Measurements from ENCODE around the gene TLN1. TPM values are rescaled to one million over a fixed set of nuclear protein-coding genes. Genes with fewer than 3 reads are reported as not detected.

Gene TLN1
- total and polyA plus RNA-seq, 10 of the 15 experiments (the other 5 are each of a cell fraction or from before 2014, with no cell fraction given): 11.6 to 305 (median 71.9) TPM

DNA sequence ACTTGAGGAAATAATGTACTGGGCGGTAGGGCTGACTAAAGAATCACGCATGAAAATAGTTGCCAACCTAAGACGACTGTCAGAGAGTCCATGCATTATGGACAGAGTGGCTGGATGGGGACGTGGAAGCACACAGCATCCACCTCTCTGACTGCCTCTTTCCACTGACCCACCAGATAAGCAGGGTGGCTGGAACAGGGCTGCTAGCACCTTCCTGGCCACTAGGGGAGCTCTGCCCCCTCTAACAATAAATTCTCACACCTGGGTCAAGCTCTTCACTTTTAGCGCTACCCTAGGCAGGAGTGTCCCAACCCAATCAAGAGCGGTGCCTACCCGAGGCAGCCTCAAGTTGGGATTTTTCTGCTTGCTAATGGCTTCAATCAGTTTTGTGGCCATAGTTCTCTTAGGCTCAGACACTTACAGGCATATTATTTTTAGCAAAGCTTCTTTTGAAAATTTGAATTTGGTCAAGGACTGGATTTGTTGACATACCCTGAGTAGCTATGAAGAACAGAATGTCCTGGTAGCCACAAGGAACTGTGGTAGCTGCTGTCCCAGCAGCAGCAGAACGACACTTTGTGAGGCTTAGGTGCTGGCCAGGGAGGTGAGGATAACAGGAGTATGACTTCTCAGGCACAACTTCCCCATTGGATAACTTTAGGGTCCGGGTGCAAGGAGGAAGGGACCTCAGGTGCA is 35.3 kb downstream of the TLN1 start (continued):
- TF ChIP-seq, protein P1, sequence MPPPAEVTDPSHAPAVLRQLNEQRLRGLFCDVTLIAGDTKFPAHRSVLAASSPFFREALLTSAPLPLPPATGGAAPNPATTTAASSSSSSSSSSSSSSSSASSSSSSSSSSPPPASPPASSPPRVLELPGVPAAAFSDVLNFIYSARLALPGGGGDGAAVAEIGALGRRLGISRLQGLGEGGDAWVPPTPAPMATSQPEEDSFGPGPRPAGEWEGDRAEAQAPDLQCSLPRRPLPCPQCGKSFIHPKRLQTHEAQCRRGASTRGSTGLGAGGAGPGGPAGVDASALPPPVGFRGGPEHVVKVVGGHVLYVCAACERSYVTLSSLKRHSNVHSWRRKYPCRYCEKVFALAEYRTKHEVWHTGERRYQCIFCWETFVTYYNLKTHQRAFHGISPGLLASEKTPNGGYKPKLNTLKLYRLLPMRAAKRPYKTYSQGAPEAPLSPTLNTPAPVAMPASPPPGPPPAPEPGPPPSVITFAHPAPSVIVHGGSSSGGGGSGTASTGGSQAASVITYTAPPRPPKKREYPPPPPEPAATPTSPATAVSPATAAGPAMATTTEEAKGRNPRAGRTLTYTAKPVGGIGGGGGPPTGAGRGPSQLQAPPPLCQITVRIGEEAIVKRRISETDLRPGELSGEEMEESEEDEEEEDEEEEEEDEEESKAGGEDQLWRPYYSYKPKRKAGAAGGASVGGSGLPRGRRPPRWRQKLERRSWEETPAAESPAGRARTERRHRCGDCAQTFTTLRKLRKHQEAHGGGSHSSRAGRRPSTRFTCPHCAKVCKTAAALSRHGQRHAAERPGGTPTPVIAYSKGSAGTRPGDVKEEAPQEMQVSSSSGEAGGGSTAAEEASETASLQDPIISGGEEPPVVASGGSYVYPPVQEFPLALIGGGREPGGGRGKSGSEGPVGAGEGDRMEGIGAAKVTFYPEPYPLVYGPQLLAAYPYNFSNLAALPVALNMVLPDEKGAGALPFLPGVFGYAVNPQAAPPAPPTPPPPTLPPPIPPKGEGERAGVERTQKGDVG (CRISPR knock-in tag; IDR thresholded peaks at IDR 0.05): no peak
- TF ChIP-seq EED (IDR thresholded peaks at IDR 0.05; ENCODE audit: low read depth) (no peak), RB1 (IDR thresholded peaks at IDR 0.05; ENCODE audit: borderline replicate concordance) (0 out of 2 replicates have a peak, but pooled peaks have one; percentile 49), NKRF (conservative IDR thresholded peaks at IDR 0.05) (no peak), PRDM15 (CRISPR knock-in tag; IDR thresholded peaks at IDR 0.05) (0 out of 2 replicates have a peak, but pooled peaks have one; percentile 21), SMC3 (IDR thresholded peaks at IDR 0.05; ENCODE audit: borderline replicate concordance, low read length) (peak; percentile 56), ZBED1 (IDR thresholded peaks at IDR 0.05; ENCODE audit: borderline replicate concordance) (no peak), RBBP5 (conservative IDR thresholded peaks at IDR 0.05) (no peak), FOXK2 (IDR thresholded peaks at IDR 0.05) (no peak)
